CD4-positive, alpha-beta T cell treated with Interferon gamma for 1 hour (primary cell): ENCODE results near the gene TRIM7.
"Not testable (repeated sequence)": the region's sequence is repeated elsewhere in the genome, so short reads cannot be mapped to it uniquely, and the experiment has no call there.

Experiments
- DNase-seq: peaks from one replicate; pipeline ENCODE4 v3.0.0-alpha.2; 2020

TRIM7 gene

GRCh38 chr5:181191526-181192336 is 13.3 kb downstream of the TRIM7 start:
- peak; percentile 97 for DNase-seq

GRCh38 chr5:181190711-181191525 is 14.1 kb downstream of the TRIM7 start:
- DNase-seq, result peak; percentile 34

GRCh38 chr5:181189962-181190710 is 14.9 kb downstream of the TRIM7 start:
- peak; percentile 26 for DNase-seq

- DNase-seq, result no peak
These were observed 15.5 kb downstream of the TRIM7 start for GRCh38 chr5:181189363-181189961.

- DNase-seq, result peak; percentile 81
These were observed 16.2 kb downstream of the TRIM7 start for GRCh38 chr5:181188700-181189362.

GRCh38 chr5:181187500-181188213 is 17.3 kb downstream of the TRIM7 start:
- peak; percentile 64 for DNase-seq

GRCh38 chr5:181186986-181187499 is 18.0 kb downstream of the TRIM7 start:
- DNase-seq, result no peak

- DNase-seq, result no peak
These were observed 19.0 kb downstream of the TRIM7 start for GRCh38 chr5:181186022-181186421.

GRCh38 chr5:181185560-181185959 is 19.4 kb downstream of the TRIM7 start:
- no peak for DNase-seq

GRCh38 chr5:181184845-181185216 is 20.2 kb downstream of the TRIM7 start:
- DNase-seq, result no peak

GRCh38 chr5:181182651-181183050 is 22.3 kb downstream of the TRIM7 start:
- no peak for DNase-seq

GRCh38 chr5:181181650-181182565 is 23.1 kb downstream of the TRIM7 start:
- DNase-seq, result peak; percentile 74

GRCh38 chr5:181177559-181177958 is 27.4 kb downstream of the TRIM7 start:
- DNase-seq, result not testable (repeated sequence)

- DNase-seq, result no peak
These were observed 28.6 kb downstream of the TRIM7 start for GRCh38 chr5:181176254-181176952.

GRCh38 chr5:181173420-181174342 is 31.3 kb downstream of the TRIM7 start:
- DNase-seq, result peak; percentile 60

- peak; percentile 41 for DNase-seq
These were observed 32.0 kb downstream of the TRIM7 start for GRCh38 chr5:181173027-181173419.

GRCh38 chr5:181171782-181172181 is 33.2 kb downstream of the TRIM7 start:
- no peak for DNase-seq

GRCh38 chr5:181170996-181171395 is 34.0 kb downstream of the TRIM7 start:
- DNase-seq, result no peak
